ENCODE data around the gene SULT1C2. TPM values are rescaled to one million over a fixed set of nuclear protein-coding genes. Genes with fewer than 3 reads are reported as not detected.
"Not testable (repeated sequence)": the region's sequence is repeated elsewhere in the genome, so short reads cannot be mapped to it uniquely, and the experiment has no call there.

The SULT1C2 gene
- not detected in 2 replicates for total RNA-seq (2014; rRNA removed; shearing (Covaris generic))
- polyA plus RNA-seq (2014; cell fraction: nucleus; rRNA removed) = 0.04 TPM in 1 of 2 replicates, not detected in the other

- no peak for DNase-seq (ENCODE audit: extremely low read depth, low read depth)
Measured at GRCh38 chr2:108288534-108289106, at the start of gene SULT1C2. Gene SULT1C2 (plus strand): TSS chr2:108288895. CDS start chr2:108293668, 4,773 bp downstream.

- DNase-seq (ENCODE audit: extremely low read depth, low read depth) = no peak
Measured at GRCh38 chr2:108239786-108240185, 48.9 kb upstream of the SULT1C2 start, which contains the start of gene SULT1C3. Gene SULT1C3 (plus strand): TSS chr2:108239968. CDS start chr2:108247195, 7,227 bp downstream.

GRCh38 chr2:108240966-108241365 lies 47.7 kb upstream of the SULT1C2 start:
- no peak for DNase-seq (ENCODE audit: extremely low read depth, low read depth)

- DNase-seq (ENCODE audit: extremely low read depth, low read depth) = no peak
Measured at GRCh38 chr2:108243566-108243965, 45.1 kb upstream of the SULT1C2 start.

GRCh38 chr2:108244667-108245414 lies 43.9 kb upstream of the SULT1C2 start:
- DNase-seq (ENCODE audit: extremely low read depth, low read depth) = no peak

GRCh38 chr2:108253106-108253505 lies 35.6 kb upstream of the SULT1C2 start:
- DNase-seq (ENCODE audit: extremely low read depth, low read depth) = no peak

GRCh38 chr2:108257757-108258331 lies 30.9 kb upstream of the SULT1C2 start:
- no peak for DNase-seq (ENCODE audit: extremely low read depth, low read depth)

- DNase-seq (ENCODE audit: extremely low read depth, low read depth) = no peak
Measured at GRCh38 chr2:108260773-108261172, 27.9 kb upstream of the SULT1C2 start.

- no peak for DNase-seq (ENCODE audit: extremely low read depth, low read depth)
Measured at GRCh38 chr2:108262036-108262435, 26.7 kb upstream of the SULT1C2 start.

GRCh38 chr2:108263401-108263800 lies 25.3 kb upstream of the SULT1C2 start:
- no peak for DNase-seq (ENCODE audit: extremely low read depth, low read depth)

- no peak for DNase-seq (ENCODE audit: extremely low read depth, low read depth)
Measured at GRCh38 chr2:108266218-108266617, 22.5 kb upstream of the SULT1C2 start.

- DNase-seq (ENCODE audit: extremely low read depth, low read depth) = no peak
Measured at GRCh38 chr2:108267101-108267500, 21.6 kb upstream of the SULT1C2 start.

- DNase-seq (ENCODE audit: extremely low read depth, low read depth) = no peak
Measured at GRCh38 chr2:108268001-108268400, 20.7 kb upstream of the SULT1C2 start.

- no peak for DNase-seq (ENCODE audit: extremely low read depth, low read depth)
Measured at GRCh38 chr2:108270346-108270745, 18.3 kb upstream of the SULT1C2 start.

- no peak for DNase-seq (ENCODE audit: extremely low read depth, low read depth)
Measured at GRCh38 chr2:108270768-108271506, 17.8 kb upstream of the SULT1C2 start.

GRCh38 chr2:108271691-108272253 lies 16.9 kb upstream of the SULT1C2 start:
- peak; percentile 48 for DNase-seq (ENCODE audit: extremely low read depth, low read depth)

GRCh38 chr2:108278631-108279030 lies 10.1 kb upstream of the SULT1C2 start:
- no peak for DNase-seq (ENCODE audit: extremely low read depth, low read depth)

- DNase-seq (ENCODE audit: extremely low read depth, low read depth) = no peak
Measured at GRCh38 chr2:108279468-108279867, 9.2 kb upstream of the SULT1C2 start.

- DNase-seq (ENCODE audit: extremely low read depth, low read depth) = no peak
Measured at GRCh38 chr2:108280466-108280865, 8.2 kb upstream of the SULT1C2 start.

GRCh38 chr2:108284566-108284965 lies 4.1 kb upstream of the SULT1C2 start:
- not testable (repeated sequence) for DNase-seq (ENCODE audit: extremely low read depth, low read depth)

GRCh38 chr2:108285616-108286015 lies 3.1 kb upstream of the SULT1C2 start:
- no peak for DNase-seq (ENCODE audit: extremely low read depth, low read depth)
